GM19328 (cell line): ENCODE measurements around the gene ALX1.

Source experiments
- ATAC-seq: cut with Tn5 transposase; IDR thresholded peaks from one replicate; pipeline ENCODE4 v1.9.1; 2021; ENCODE audit warnings: mild to moderate bottlenecking, moderate library complexity; ENCODE audit not compliant: unreplicated experiment

Gene ALX1

DNA sequence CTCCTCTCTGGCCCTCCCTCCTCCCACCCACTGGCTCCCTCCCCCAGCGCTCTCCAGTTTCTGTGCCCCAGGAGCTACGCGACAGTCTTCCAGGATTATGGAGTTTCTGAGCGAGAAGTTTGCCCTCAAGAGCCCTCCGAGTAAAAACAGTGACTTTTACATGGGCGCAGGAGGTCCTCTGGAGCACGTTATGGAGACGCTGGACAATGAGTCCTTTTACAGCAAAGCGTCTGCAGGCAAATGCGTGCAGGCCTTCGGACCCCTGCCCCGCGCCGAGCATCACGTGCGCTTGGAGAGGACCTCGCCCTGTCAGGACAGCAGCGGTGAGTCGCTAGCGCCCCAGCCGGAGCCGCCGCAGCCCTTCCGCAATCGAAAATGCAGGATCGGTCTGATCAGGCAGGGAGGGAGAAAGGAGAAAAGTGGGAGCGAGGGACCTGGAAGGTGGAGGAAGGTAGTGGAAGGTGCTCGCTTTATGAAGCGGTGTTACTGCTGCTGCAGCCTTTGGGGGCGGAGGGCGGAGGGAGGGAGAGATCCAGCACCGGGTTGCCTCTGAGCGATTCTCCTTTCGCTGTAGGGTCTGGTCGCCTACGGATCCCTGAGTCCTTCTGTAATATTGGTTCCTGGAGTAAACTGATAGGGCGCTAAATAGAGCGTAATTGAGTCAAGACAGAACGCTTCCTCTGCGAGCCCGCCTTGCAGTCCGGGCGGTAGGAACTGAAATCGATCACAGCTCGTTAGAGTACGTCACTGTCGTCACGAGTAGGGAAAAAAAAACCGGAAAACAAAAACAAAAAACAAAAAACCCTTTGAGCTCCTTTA lies at the start of gene ALX1:
Gene ALX1, plus strand, starts transcription at position 56 of the 819 bp plus-strand sequence. Its CDS starts 42 bp downstream, at position 98.
- ATAC-seq = no peak

- no peak for ATAC-seq
Measured at GRCh38 chr12:85237327-85237726, 42.7 kb upstream of the ALX1 start.

DNA sequence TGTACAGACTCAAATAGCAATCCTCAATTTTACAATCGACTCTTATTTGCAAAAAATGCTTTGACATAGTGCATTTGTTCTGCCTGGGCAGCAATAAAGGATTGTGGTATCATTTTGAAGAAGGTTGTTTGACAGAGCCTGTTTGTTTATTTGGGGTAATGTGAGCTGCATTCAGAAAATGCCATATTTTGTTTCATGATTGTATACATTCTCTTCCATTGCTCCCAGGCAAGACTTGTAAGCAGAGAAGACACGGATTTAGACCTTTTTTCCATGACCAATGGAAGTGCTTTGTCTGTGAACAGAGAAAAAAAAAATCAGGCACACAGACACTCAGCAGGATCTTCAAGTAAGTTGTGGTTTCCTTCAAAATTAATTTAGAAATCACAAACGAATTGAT lies 35.5 kb upstream of the ALX1 start:
- ATAC-seq = no peak

DNA sequence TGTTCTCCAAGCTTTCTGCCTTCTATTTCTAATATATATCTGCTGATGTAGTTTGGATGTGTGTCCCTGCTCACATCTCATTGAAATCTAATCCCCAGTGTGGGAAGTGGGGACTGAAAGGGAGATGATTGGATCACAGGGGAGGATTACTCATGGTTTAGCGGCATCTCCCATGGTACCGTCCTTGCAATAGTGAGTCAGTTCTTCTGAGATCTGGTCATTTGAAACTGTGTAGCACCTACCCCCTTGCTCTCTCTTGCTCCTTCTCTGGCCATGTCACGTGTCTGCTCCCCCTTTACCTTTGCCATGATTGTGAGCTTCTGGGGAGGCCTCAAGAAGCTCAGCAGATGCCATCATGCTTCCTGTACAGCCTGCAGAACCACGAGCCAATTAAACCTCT lies 26.2 kb upstream of the ALX1 start:
- no peak for ATAC-seq

- ATAC-seq = no peak
Measured at GRCh38 chr12:85257671-85258070, 22.3 kb upstream of the ALX1 start.

DNA sequence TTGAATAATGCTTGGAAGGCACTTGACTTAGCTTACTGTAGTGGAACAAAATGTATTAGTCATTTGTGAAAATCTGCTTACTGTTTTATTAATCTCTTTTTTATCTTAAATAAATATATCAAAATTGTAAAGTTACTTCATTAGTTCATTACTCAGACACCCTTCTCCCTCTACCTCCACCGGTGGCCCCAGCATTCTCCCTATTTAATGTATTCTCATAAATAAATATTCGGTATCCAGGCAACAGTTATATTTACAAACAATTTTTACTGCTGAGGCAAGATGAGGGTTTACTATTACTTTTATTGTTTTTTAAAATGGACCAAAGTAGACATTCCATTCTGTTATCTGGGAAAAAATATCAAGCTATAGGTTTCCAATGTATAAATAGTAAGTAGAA lies 19.6 kb upstream of the ALX1 start:
- no peak for ATAC-seq

DNA sequence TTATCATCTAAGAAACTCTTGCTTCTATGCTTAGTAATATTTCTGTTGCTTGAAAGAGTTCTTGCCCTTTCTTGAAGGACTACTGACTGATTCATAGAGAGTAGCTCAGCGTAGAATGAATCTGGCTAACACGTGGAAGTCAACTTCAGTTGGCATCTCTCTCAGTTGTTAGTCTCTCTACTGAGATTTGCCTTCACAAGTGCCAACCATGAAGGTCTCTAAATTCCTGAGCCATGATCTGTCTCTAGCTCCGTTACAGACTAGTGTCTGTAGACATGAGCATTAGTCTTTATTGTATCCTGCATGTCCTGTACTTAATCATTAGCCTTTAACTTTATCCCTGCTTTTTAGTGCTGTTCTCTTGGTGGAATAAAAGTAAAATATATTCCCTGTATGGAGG lies 19.1 kb upstream of the ALX1 start:
- no peak for ATAC-seq

GRCh38 chr12:85266356-85266755 lies 13.7 kb upstream of the ALX1 start:
- ATAC-seq = no peak

GRCh38 chr12:85273381-85274314 lies 6.4 kb upstream of the ALX1 start:
- ATAC-seq = no peak

GRCh38 chr12:85274315-85274651 lies 5.7 kb upstream of the ALX1 start:
- ATAC-seq = no peak

- ATAC-seq = no peak
Measured at GRCh38 chr12:85275374-85275773, 4.6 kb upstream of the ALX1 start.

- ATAC-seq = no peak
Measured at GRCh38 chr12:85277191-85277590, 2.8 kb upstream of the ALX1 start.

DNA sequence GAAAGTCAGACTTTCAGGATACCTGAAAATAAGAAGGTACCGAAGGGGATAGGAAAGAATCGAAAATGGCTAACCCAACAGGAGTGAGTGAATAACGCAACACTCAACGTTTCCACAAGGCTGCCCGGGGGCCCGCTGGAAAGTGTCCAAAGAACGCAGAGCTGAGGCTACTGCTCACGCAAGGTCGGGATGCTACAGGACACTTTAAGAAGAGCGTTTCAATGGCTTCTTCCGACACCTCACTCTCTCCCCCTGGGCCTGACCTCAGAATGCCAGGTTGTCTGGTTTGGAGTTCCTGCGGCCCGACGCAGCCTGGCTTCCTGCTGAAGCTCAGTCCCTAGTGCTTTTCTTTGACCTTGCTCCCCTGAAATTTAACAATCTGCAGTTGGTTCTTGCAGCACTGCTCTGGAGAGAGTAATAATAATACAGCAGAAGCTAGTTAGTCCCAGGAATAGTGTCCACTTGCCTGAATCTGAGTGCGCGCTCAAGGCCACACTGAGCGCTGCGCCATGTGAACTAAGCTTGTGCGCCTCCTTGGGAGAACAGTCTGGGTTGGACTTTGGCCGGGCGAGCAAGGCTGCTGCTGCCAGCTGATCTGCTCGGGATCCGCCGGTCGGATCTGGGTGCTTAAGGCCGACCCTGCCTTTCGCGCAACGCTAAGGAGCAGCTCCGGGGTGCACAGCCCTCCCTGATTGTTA lies 2.0 kb upstream of the ALX1 start:
- no peak for ATAC-seq

DNA sequence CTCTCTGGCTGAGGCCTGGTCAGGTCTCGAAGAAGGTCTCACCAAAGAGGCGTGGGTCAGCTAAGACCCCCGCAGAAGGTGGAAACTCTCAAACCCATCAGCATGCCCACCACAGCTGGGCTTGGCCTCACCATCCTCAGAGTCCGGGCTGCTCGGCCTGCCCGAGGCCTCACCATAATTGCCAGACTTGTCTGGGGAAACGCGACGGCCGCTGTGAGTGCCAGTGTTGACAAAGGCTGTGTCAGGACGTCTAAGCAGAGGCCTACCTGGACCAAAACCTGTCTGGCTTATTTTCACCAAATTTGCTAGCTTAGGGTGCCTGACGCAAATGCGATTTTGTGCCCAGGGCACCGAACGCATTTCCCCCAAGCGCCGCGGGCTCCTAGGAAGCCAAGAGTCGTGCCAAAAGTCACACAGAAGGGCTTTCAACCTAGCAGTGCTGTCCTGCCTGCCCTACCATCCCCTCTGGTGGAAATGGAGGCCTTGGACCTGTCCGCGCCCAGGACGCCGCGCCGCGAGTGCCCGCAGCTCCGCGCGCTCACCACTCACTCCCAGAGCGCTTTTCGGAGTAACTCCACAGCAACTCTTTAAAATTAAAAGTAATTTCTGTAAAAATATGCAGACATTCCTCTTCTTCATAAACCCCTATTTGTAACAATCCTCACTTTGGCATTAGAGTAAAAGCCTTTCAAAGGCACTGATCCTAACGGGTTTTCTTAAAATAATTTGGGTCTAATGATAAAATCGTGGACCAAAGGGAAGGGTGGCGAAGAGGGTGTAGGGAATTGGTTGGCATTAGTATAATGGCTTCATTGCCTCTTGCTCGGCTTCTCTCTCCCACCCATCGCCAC lies 1.2 kb upstream of the ALX1 start:
- no peak for ATAC-seq

DNA sequence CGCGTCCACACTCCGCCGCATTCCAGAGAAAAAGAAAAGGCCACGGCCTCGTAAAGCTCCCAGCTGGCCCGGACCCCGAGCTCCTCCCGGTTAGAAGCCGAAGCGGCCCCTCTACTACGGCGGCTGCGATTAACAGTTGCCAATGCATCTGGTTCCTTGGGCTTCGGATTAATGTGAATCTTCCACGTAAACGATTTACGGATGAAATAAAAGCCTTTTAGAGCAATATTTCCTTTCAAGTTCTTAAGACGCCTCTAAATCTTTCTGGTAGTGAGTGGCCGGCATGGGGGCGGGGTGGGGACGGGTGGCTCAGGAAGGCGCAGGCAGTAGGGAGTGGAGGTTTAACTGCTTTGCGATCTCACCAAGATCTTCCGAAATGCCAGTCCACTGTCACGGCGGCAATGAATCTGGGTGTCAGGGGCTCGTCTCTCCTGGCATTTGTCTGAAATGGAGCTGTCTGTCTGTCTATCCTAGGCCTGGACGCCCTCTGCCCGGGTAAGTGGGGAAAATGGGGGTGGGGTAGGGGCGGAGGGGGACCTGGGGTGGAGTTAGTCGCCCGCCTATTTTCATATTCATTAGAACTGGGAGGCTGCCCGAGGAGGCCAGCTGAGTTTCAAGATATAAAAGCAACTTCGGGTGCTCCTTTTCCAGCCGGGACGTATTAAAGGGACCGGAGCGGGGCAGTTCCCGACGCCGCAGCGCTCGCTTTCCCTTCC lies 413 bp upstream of the ALX1 start:
- ATAC-seq = no peak

DNA sequence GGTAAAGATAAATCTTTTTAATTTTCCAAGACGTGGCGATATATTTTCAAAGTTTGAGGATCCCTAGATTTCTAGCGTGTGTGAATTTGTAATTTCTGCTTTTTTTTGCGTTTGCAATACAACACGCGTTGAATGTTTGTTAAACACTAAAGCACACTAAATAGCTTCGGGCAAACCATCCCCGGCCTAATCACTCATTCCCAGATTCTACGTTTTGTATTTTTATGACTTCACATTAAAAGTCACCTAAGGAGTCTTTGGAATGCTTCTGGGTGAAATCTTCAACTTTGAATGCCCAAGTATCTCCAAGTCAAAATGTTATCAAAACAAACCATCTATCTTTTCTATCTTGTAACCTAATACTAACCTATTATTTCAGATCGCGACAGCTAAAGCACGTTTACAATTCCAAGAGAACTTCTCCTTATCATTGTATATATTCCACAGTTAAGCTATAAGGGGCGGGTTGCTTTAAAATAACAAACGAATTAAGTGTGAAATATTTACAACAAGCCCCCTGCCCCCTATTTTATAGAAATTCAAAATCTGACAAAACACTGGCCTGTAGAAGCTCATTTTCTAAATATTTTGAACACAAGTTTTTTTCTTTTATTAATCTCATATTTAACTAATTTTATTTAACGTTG lies 1.1 kb downstream of the ALX1 start:
- ATAC-seq = no peak

- ATAC-seq = no peak
Measured at GRCh38 chr12:85281636-85282312, 1.8 kb downstream of the ALX1 start.

- no peak for ATAC-seq
Measured at GRCh38 chr12:85283560-85283959, 3.5 kb downstream of the ALX1 start.

- ATAC-seq = no peak
Measured at GRCh38 chr12:85296362-85296761, 16.3 kb downstream of the ALX1 start.
